ENCODE measurements around the gene SCAMP2.

SCAMP2 gene

DNA sequence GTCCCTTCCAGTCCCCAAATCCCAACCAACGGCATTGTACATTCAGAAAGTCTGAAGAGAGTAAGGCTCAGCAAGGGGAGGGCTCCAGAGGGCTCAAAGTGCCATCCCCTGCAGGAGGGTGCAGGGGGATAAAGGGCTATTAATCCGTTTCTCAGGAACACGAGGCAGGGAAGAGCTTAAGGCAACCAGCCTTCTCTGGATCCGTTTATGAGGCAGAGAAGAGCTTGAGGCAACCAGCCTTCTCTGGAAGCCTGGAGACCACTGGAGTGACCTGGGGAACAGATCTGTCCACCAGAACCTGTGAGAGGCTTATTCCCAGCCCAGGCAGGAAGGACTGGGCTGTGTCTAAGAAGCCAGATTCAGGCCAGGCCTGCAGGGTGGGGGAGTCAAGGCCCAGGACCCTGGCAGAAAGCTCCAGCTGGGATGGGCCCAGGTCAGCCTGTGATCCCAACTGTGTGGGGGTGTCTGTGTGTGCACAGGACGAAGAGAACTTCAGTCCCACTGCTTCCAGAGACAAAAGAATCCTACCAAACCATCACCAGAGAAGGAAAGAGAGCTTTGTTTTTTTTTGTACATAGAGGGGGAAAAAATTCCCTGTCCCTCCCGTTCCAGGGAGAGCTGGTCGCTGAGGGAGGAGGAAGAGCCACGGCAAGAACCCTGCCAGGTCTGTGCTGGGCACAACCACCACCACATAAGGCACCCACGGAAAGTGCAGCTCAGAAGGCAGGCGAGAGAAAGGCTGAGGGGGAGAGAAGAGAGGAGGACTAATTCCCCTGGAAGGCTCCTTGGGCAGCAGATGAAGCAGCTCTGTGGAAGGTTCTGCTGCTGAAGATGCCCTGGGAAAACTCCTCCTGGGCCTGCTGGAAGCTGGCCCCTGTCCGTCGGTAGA, 28.6 kb downstream of the SCAMP2 start:
- Histone ChIP-seq H3K4me2 (ENCODE audit: insufficient read depth, low read length) (peak overlapping the region; percentile 69; the same call in 1 of the 2 replicates), H3K4me1 (ENCODE audit: insufficient read depth, low read length) (peaks cover 36% of the 10 kb centered on the region), H2AFZ (ENCODE audit: low read depth, low read length) (no peak overlapping the region), H4K20me1 (ENCODE audit: insufficient read depth, low read length) (peaks cover 3% of the 10 kb centered on the region; the same call in 1 of the 2 replicates), H3K4me3 (ENCODE audit: low read depth in 1 of 2, low read length in 2 of 2) (no peak overlapping the region), H3K9ac (ENCODE audit: low read depth, low read length) (peak overlapping the region; percentile 91), H3K36me3 (ENCODE audit: insufficient read depth, low read length) (peaks cover 52% of the 10 kb centered on the region), H3K27me3 (ENCODE audit: insufficient read depth, low read length, poor library complexity) (no peaks in the 10 kb centered on the region), H3K79me2 (ENCODE audit: insufficient read depth, low read length) (peaks cover 15% of the 10 kb centered on the region), H3K9me3 (ENCODE audit: insufficient read depth, low read length, severe bottlenecking) (no peaks in the 10 kb centered on the region), H3K27ac (ENCODE audit: low read length) (peak overlapping the region; percentile 86; the same call in 1 of the 2 replicates)
- ATAC-seq (ENCODE audit: insufficient read depth, low read depth) (no peak), DNase-seq (no peak)
- TF ChIP-seq EZH2 (IDR thresholded peaks at IDR 0.05; ENCODE audit: borderline replicate concordance, low read depth, low read length, severe bottlenecking): no peak
- TF ChIP-seq, protein P1, sequence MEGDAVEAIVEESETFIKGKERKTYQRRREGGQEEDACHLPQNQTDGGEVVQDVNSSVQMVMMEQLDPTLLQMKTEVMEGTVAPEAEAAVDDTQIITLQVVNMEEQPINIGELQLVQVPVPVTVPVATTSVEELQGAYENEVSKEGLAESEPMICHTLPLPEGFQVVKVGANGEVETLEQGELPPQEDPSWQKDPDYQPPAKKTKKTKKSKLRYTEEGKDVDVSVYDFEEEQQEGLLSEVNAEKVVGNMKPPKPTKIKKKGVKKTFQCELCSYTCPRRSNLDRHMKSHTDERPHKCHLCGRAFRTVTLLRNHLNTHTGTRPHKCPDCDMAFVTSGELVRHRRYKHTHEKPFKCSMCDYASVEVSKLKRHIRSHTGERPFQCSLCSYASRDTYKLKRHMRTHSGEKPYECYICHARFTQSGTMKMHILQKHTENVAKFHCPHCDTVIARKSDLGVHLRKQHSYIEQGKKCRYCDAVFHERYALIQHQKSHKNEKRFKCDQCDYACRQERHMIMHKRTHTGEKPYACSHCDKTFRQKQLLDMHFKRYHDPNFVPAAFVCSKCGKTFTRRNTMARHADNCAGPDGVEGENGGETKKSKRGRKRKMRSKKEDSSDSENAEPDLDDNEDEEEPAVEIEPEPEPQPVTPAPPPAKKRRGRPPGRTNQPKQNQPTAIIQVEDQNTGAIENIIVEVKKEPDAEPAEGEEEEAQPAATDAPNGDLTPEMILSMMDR (IDR thresholded peaks at IDR 0.05; ENCODE audit: borderline replicate concordance, extremely low read depth, low read length, poor library complexity, severe bottlenecking): no peak

DNA sequence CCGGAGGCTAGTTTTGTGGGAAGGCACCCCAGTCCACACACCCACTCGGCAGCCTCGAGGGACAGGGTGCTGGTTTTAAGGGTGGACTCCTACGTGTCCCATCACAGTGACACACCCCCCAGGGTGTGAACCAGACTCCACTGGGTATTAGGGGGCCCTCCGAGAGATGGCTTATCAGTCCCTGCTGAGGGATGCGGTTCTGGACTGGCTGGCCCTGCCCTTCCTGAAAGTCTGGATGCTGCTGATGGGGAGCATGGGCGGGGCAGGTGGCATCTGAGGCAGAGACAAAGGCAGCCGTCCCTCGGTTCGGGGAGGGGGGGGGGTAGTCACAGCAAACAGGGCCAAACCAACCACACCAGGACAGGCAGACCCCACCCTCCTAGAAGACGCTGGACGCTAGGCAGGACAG, 29.3 kb downstream of the SCAMP2 start:
- peaks cover 36% of the 10 kb centered on the region for H3K4me1 ChIP-seq (ENCODE audit: insufficient read depth, low read length)
- H3K27ac ChIP-seq (ENCODE audit: low read length): peak overlapping the region; percentile 86
- TF ChIP-seq EZH2 (IDR thresholded peaks at IDR 0.05; ENCODE audit: borderline replicate concordance, low read depth, low read length, severe bottlenecking): no peak
- TF ChIP-seq, protein P1 (IDR thresholded peaks at IDR 0.05; ENCODE audit: borderline replicate concordance, extremely low read depth, low read length, poor library complexity, severe bottlenecking): no peak
- H3K9me3 ChIP-seq (ENCODE audit: insufficient read depth, low read length, severe bottlenecking): no peaks in the 10 kb centered on the region
- ATAC-seq (ENCODE audit: insufficient read depth, low read depth) (no peak), DNase-seq (no peak)
- H3K9ac ChIP-seq (ENCODE audit: low read depth, low read length): peak overlapping the region; percentile 91
- no peaks in the 10 kb centered on the region for H3K27me3 ChIP-seq (ENCODE audit: insufficient read depth, low read length, poor library complexity)
- peak overlapping the region; percentile 23 to 69; a peak in 3 of 4 replicates for H3K4me3 ChIP-seq (ENCODE audit: low read depth in 1 of 2, low read length in 2 of 2)
- H3K4me2 ChIP-seq (ENCODE audit: insufficient read depth, low read length): peak overlapping the region; percentile 69
- peak overlapping the region; percentile 78; the same call in 1 of the 2 replicates for H2AFZ ChIP-seq (ENCODE audit: low read depth, low read length)
- H3K79me2 ChIP-seq (ENCODE audit: insufficient read depth, low read length): peaks cover 15% of the 10 kb centered on the region
- H3K36me3 ChIP-seq (ENCODE audit: insufficient read depth, low read length): peaks cover 59% of the 10 kb centered on the region
- H4K20me1 ChIP-seq (ENCODE audit: insufficient read depth, low read length): peaks cover 3% of the 10 kb centered on the region; the same call in 1 of the 2 replicates

DNA sequence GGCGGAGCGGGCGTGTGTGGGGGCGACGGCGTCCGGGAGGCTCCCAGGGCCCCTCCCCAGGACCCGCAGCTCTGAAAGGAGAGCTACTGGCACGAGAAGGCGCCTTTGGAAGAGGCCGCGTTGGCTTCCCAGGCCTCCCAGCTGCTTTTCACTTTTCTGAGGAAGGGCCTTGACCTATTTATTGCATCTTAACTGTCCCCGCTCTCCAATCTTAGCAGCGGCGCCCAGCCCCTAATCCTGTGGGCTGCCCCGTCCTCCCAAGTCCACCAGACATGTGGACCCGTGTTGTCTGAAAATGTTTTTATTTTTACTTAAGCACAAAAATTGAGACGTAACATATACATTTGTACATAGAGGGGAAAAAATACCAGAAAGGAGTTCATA, 29.7 kb downstream of the SCAMP2 start:
- peak overlapping the region; percentile 86 for H3K27ac ChIP-seq (ENCODE audit: low read length)
- H3K9ac ChIP-seq (ENCODE audit: low read depth, low read length): peak overlapping the region; percentile 91
- peaks cover 3% of the 10 kb centered on the region; the same call in 1 of the 2 replicates for H4K20me1 ChIP-seq (ENCODE audit: insufficient read depth, low read length)
- H3K4me2 ChIP-seq (ENCODE audit: insufficient read depth, low read length): peak overlapping the region; percentile 69
- peak overlapping the region; percentile 23 to 69; a peak in 3 of 4 replicates for H3K4me3 ChIP-seq (ENCODE audit: low read depth in 1 of 2, low read length in 2 of 2)
- peaks cover 58% of the 10 kb centered on the region for H3K36me3 ChIP-seq (ENCODE audit: insufficient read depth, low read length)
- TF ChIP-seq, protein P1 (IDR thresholded peaks at IDR 0.05; ENCODE audit: borderline replicate concordance, extremely low read depth, low read length, poor library complexity, severe bottlenecking): no peak
- no peak for TF ChIP-seq EZH2 (IDR thresholded peaks at IDR 0.05; ENCODE audit: borderline replicate concordance, low read depth, low read length, severe bottlenecking)
- H2AFZ ChIP-seq (ENCODE audit: low read depth, low read length): peak overlapping the region; percentile 78
- H3K9me3 ChIP-seq (ENCODE audit: insufficient read depth, low read length, severe bottlenecking): no peaks in the 10 kb centered on the region
- ATAC-seq (ENCODE audit: insufficient read depth, low read depth): no peak
- H3K27me3 ChIP-seq (ENCODE audit: insufficient read depth, low read length, poor library complexity): no peaks in the 10 kb centered on the region
- peaks cover 15% of the 10 kb centered on the region for H3K79me2 ChIP-seq (ENCODE audit: insufficient read depth, low read length)
- H3K4me1 ChIP-seq (ENCODE audit: insufficient read depth, low read length): peaks cover 36% of the 10 kb centered on the region
- DNase-seq: no peak

Measured in DND-41 (cell line).